K562 (cell line): ENCODE measurements around the gene LDAF1. TPM values are rescaled to one million over a fixed set of nuclear protein-coding genes. Genes with fewer than 3 reads are reported as not detected.

ENCODE experiments used
- ATAC-seq: fragments of 200-7000 bp; cut with Tn5 transposase; 3 replicates; pipeline ENCODE4 v1.9.1; 2020; ENCODE audit warnings: moderate library complexity
- BruUV-seq: library from RNA; stranded (reverse); fragments of 400-500 nt; replicated peaks from 2 replicates; lab custom pipeline; 2021; lab: Mats Ljungman, UMichigan
- CTCF ChIA-PET: fragments of 300-600 bp; formaldehyde crosslinking; extraction: SDS; loops from one replicate; lab custom pipeline; 2021; ENCODE audit warnings: low intra/inter-chr PET ratio; lab: Yijun Ruan, JAX
- POLR2A ChIA-PET: fragments of 300-600, 350-650 bp; sonication (Branson Sonifier 250); formaldehyde crosslinking; extraction: SDS; loops from one replicate; lab custom pipeline; 2021; ENCODE audit warnings: antibody characterized with exemption, inconsistent platforms; lab: Yijun Ruan, JAX
- DNase-seq, 4 experiments: peaks; one replicate each; pipeline versions ENCODE4 v3.0.0 to v3.0.0-alpha.2; 2011 to 2018; ENCODE audit warnings: low spot score in 3 of 4, mixed read lengths in 3 of 4; ENCODE audit errors: extremely low read depth in 1 of 4
- FAIRE-seq: peaks from 2 replicates; lab custom pipeline; 2011; peaks lifted over from hg19 to GRCh38; lab: Jason Lieb, UNC
- H2AFZ ChIP-seq: 2 replicates; pipeline ENCODE4 v1.6.0; 2011; ENCODE audit warnings: low read depth, low read length, control low read depth, inconsistent platforms
- H3K27ac ChIP-seq: fragments of 200-600 bp; 3 replicates; pipeline ENCODE4 v1.8.0; 2011; ENCODE audit warnings: low read depth, mild to moderate bottlenecking, control low read depth, inconsistent platforms, low read length, moderate library complexity, mixed read lengths; ENCODE audit errors: extremely low read depth
- H3K27me3 ChIP-seq, 2 experiments: fragments of 300-600 bp in 1 of 2; 2 replicates in 1 of 2; 3 replicates in 1 of 2; pipeline versions ENCODE4 v1.6.0 to v1.8.0; 2011; ENCODE audit warnings: inconsistent platforms in 2 of 2, low read length in 2 of 2, mild to moderate bottlenecking in 1 of 2, mixed read lengths in 1 of 2, moderate library complexity in 1 of 2; ENCODE audit not compliant: control insufficient read depth in 2 of 2, insufficient read depth in 2 of 2
- H3K36me3 ChIP-seq: fragments of 300-600 bp; 3 replicates; pipeline ENCODE4 v1.8.0; 2011; ENCODE audit warnings: mild to moderate bottlenecking, low read length, inconsistent platforms; ENCODE audit not compliant: control insufficient read depth, insufficient read depth
- H3K4me1 ChIP-seq, 2 experiments: fragments of 200-600 bp in 1 of 2; replicated peaks in 1 of 2; 2 replicates in 1 of 2; 3 replicates in 1 of 2; pipeline versions ENCODE4 v1.5.1 to v1.8.0; 2011; ENCODE audit warnings: inconsistent platforms in 2 of 2, low read length in 2 of 2, mild to moderate bottlenecking in 1 of 2, mixed read lengths in 1 of 2, moderate library complexity in 1 of 2; ENCODE audit not compliant: control insufficient read depth in 2 of 2, insufficient read depth in 2 of 2
- H3K4me2 ChIP-seq: 2 replicates; pipeline ENCODE4 v1.6.1; 2011; ENCODE audit warnings: low read length, control low read depth, inconsistent platforms, mixed read lengths; ENCODE audit not compliant: insufficient read depth
- H3K4me3 ChIP-seq: fragments of 200-600 bp; sonication (generic), shearing (Covaris generic); 2 replicates; pipeline ENCODE4 v1.5.1; 2016; ENCODE audit warnings: control low read depth, inconsistent platforms
- H3K79me2 ChIP-seq: fragments of 200-600 bp; 3 replicates; pipeline ENCODE4 v1.8.0; 2011; ENCODE audit warnings: low read length, inconsistent platforms; ENCODE audit not compliant: control insufficient read depth, insufficient read depth
- H3K9ac ChIP-seq, 2 experiments: 2 replicates each; pipeline versions ENCODE4 v1.6.0 to v1.6.1; 2011; ENCODE audit warnings: low read depth in 2 of 2, low read length in 2 of 2, control low read depth in 1 of 2, inconsistent platforms in 1 of 2, mild to moderate bottlenecking in 1 of 2, mixed read lengths in 1 of 2; ENCODE audit not compliant: insufficient read depth in 1 of 2
- H3K9me1 ChIP-seq: one replicate; pipeline ENCODE4 v1.6.0; 2011; ENCODE audit warnings: inconsistent platforms, mild to moderate bottlenecking, low read length, moderate library complexity; ENCODE audit not compliant: control insufficient read depth, insufficient read depth
- H3K9me3 ChIP-seq: replicated peaks from 2 replicates; pipeline ENCODE4 v1.5.1; 2011; ENCODE audit warnings: low read depth, low read length, inconsistent platforms; ENCODE audit not compliant: control insufficient read depth, insufficient read depth
- H4K20me1 ChIP-seq: replicated peaks from 2 replicates; pipeline ENCODE4 v1.6.1; 2011; ENCODE audit warnings: low read length, inconsistent platforms, mixed read lengths; ENCODE audit not compliant: control insufficient read depth, insufficient read depth
- BRF1 ChIP-seq: IDR thresholded peaks from 3 replicates; pipeline ENCODE4 v1.6.1; 2011; ENCODE audit warnings: borderline replicate concordance, mild to moderate bottlenecking; ENCODE audit not compliant: insufficient read length; ENCODE audit errors: extremely low read depth
- C11orf30 ChIP-seq: fragments of 450-650 bp; IDR thresholded peaks from 2 replicates; pipeline ENCODE4 v1.6.1; 2016; ENCODE audit warnings: low read depth, mild to moderate bottlenecking
- EWSR1 ChIP-seq: fragments of 450-650 bp; IDR thresholded peaks from 2 replicates; pipeline ENCODE4 v1.6.1; 2018; ENCODE audit warnings: borderline replicate concordance, mild to moderate bottlenecking, low read depth, moderate library complexity; ENCODE audit not compliant: partially characterized antibody
- MAFG ChIP-seq: fragments of 450-650 bp; conservative IDR thresholded peaks from 2 replicates; pipeline ENCODE4 v1.6.1; 2016; ENCODE audit warnings: missing genetic modification characterization, missing compliant biosample characterization
- MTA2 ChIP-seq: fragments of 450-650 bp; IDR thresholded peaks from 2 replicates; pipeline ENCODE4 v1.6.1; 2016; ENCODE audit warnings: low read depth
- NFXL1 ChIP-seq: fragments of 450-650 bp; formaldehyde crosslinking; IDR thresholded peaks from 2 replicates; pipeline ENCODE4 v1.4.0; 2021; ENCODE audit warnings: mild to moderate bottlenecking
- NR3C1 ChIP-seq: sonication (generic); formaldehyde crosslinking; IDR thresholded peaks from 2 replicates; pipeline ENCODE4 v1.8.1; 2022; ENCODE audit warnings: missing genetic modification reagents
- PHB ChIP-seq: fragments of 250-450 bp; sonication (Bioruptor Pico); IDR thresholded peaks from 2 replicates; pipeline ENCODE4 v1.5.0; 2021
- RAD51 ChIP-seq: fragments of 450-650 bp; IDR thresholded peaks from 2 replicates; pipeline ENCODE4 v1.7.1; 2016; ENCODE audit warnings: low read depth, mild to moderate bottlenecking, borderline replicate concordance
- SP2 ChIP-seq: IDR thresholded peaks from 2 replicates; pipeline ENCODE4 v1.6.1; 2011; ENCODE audit warnings: mild to moderate bottlenecking, low read depth, low read length, moderate library complexity; ENCODE audit not compliant: poor library complexity, severe bottlenecking; ENCODE audit errors: extremely low read depth
- WHSC1 ChIP-seq: IDR thresholded peaks from one replicate; pipeline ENCODE4 v1.6.1; 2012; ENCODE audit warnings: low read length, control low read depth, inconsistent platforms
- ZNF699 ChIP-seq: fragments of 250-450 bp; sonication (Bioruptor Pico); IDR thresholded peaks from 2 replicates; pipeline ENCODE4 v1.8.0; 2021; ENCODE audit warnings: mild to moderate bottlenecking, moderate library complexity; ENCODE audit not compliant: insufficient replicate concordance
- WGBS: fragments of 100-300 bp; shearing (Covaris generic); methylation state at CpG from one replicate; pipeline ENCODE4 v1.1.6; 2016; ENCODE audit warnings: low coverage, mixed read lengths; ENCODE audit not compliant: insufficient coverage; ENCODE audit errors: missing lambda C conversion rate; 5-methylcytosine and 5-hydroxymethylcytosine counted together
- in situ Hi-C: fragments of 300-500 bp; cut with MboI; formaldehyde crosslinking; loops from 4 replicates; pipeline ENCODE4 v1.15.0; 2018; ENCODE audit warnings: inconsistent platforms, mixed read lengths
- intact Hi-C: fragments of 100-400 bp; cut with micrococcal nuclease; formaldehyde crosslinking; loops from 2 replicates; pipeline ENCODE4 v1.14.2; 2022
- polyA plus RNA-seq, 8 experiments: library from polyadenylated mRNA; depleted of rRNA in 4 of 8; stranded (reverse) in 5 of 8; unstranded in 3 of 8; fragments of >200 nt; fragmentation: Nextera tagmentation in 2 of 8; fragmentation: Illumina TruSeq in 1 of 8; extraction: Ambion mirVana in 2 of 8; extraction: Trizol in 1 of 8; gene quantifications; 2 replicates each; pipeline versions ENCODE4 v1.2.1 to v1.2.3, GENCODE V29; 2011 to 2014; ENCODE audit warnings: inconsistent platforms in 1 of 8, missing spikeins in 1 of 8
- total RNA-seq, 7 experiments: library from RNA; depleted of rRNA in 6 of 7; stranded (reverse); fragments of >200 nt in 6 of 7; fragmentation: Illumina TruSeq in 2 of 7; extraction: Trizol in 2 of 7; gene quantifications; 2 replicates each; pipeline versions ENCODE4 v1.2.1 to v1.2.3, GENCODE V29; 2011 to 2021; ENCODE audit warnings: low replicate concordance in 1 of 7
- TF ChIP-seq, protein P1 (sequence below): fragments of 250-450 bp; sonication (Bioruptor Pico); IDR thresholded peaks from 2 replicates; pipeline ENCODE4 v1.4.0; 2020; ENCODE audit warnings: mild to moderate bottlenecking, moderate library complexity
- TF ChIP-seq, protein P2 (sequence below): fragments of 250-450 bp; sonication (Bioruptor Pico); IDR thresholded peaks from 2 replicates; pipeline ENCODE4 v1.8.0; 2021; ENCODE audit warnings: mild to moderate bottlenecking, moderate library complexity

Gene LDAF1
- total and polyA plus RNA-seq, 9 of the 15 experiments (the other 6 are each of a cell fraction or from before 2014, with no cell fraction given) = 7.0 to 20.1 (median 12.5) TPM

DNA sequence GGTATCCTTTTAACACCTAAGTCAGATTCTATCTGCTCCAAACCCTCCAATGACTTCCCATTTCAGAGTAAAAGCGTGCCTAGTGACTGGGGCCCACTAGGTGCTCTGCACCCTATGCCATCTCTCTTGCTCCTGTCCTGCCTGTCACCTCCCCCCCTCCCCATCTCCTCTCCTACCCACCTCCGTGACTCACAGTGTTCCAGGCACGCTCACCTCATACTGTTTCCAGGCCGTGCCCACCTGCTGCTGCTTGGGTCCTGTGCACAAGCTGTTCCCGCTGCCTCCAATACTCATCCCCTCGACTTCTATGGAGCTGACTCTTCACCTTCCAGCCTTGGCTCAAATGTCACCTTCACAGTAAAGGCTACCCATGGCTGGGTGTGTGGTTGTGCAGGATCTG is 29.5 kb upstream of the LDAF1 start (continued):
- TF ChIP-seq, protein P1, sequence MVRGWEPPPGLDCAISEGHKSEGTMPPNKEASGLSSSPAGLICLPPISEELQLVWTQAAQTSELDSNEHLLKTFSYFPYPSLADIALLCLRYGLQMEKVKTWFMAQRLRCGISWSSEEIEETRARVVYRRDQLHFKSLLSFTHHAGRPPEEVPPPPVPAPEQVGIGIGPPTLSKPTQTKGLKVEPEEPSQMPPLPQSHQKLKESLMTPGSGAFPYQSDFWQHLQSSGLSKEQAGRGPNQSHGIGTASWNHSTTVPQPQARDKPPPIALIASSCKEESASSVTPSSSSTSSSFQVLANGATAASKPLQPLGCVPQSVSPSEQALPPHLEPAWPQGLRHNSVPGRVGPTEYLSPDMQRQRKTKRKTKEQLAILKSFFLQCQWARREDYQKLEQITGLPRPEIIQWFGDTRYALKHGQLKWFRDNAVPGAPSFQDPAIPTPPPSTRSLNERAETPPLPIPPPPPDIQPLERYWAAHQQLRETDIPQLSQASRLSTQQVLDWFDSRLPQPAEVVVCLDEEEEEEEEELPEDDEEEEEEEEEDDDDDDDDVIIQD (CRISPR knock-in tag) = no peak
- TF ChIP-seq WHSC1 = no peak
- no peak for TF ChIP-seq MAFG (tag)
- TF ChIP-seq SP2 = no peak
- TF ChIP-seq ZNF699 (CRISPR knock-in tag) = no peak
- TF ChIP-seq RAD51 = no peak
- no peak for TF ChIP-seq NFXL1

DNA sequence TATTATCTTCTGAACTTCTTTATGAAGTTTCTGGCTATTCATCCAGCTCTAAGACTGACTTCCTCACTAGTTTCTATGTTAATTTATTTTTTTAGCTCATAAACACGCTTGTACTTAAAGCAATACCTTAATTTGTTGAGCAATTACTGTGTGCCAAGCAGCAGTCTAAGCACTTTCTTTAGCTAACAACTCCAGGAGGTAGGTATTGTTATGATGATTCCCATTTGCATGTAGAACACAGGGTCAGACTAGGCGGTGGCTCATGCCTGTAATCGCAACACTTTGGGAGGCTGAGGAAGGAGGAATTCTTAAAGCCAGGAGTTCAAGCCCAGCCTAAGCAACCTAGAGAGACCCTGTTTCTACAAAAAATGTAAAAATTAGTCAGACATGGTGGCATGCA is 27.7 kb upstream of the LDAF1 start:
- in situ Hi-C loops = no loop called here
- Histone ChIP-seq H4K20me1 (no peaks in the 10 kb centered on the region), H3K4me3 (no peak overlapping the region), H3K4me2 (no peak overlapping the region), H3K9me3 (no peaks in the 10 kb centered on the region), H3K9ac (no peak overlapping the region), H3K36me3 (no peaks in the 10 kb centered on the region), H3K79me2 (no peaks in the 10 kb centered on the region), H3K9me1 (no peaks in the 10 kb centered on the region), H3K4me1 (no peaks in the 10 kb centered on the region; a peak in 1 of 5 replicates), H3K27me3 (peaks cover 14 to 30% of the 10 kb centered on the region in 2 experiments; a peak in 4 of 5 replicates), H2AFZ (no peak overlapping the region), H3K27ac (no peak overlapping the region)
- ChIA-PET CTCF (no interaction called here), POLR2A (interaction anchor here (0.6 to 1.6 kb wide), 4 partner anchors 9 to 315 kb away, joined by 3 to 4 read pairs (median 4); no protein-coding TSS in a partner anchor)
- no peak for ATAC-seq
- WGBS = 35% methylated on average over 3 of the region's 3 CpGs
- no peak for FAIRE-seq
- no peak for DNase-seq
- intact Hi-C loops = no loop called here
- TF ChIP-seq MTA2 = no peak
- no peak for TF ChIP-seq EWSR1
- TF ChIP-seq C11orf30 = no peak
- TF ChIP-seq, protein P2, sequence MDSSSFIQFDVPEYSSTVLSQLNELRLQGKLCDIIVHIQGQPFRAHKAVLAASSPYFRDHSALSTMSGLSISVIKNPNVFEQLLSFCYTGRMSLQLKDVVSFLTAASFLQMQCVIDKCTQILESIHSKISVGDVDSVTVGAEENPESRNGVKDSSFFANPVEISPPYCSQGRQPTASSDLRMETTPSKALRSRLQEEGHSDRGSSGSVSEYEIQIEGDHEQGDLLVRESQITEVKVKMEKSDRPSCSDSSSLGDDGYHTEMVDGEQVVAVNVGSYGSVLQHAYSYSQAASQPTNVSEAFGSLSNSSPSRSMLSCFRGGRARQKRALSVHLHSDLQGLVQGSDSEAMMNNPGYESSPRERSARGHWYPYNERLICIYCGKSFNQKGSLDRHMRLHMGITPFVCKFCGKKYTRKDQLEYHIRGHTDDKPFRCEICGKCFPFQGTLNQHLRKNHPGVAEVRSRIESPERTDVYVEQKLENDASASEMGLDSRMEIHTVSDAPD = no peak
- no peak for TF ChIP-seq BRF1
- no peak for TF ChIP-seq NR3C1 (CRISPR knock-in tag)
- no peak for TF ChIP-seq PHB (CRISPR knock-in tag)
- TF ChIP-seq, all 486 proteins: peak for 0
- no TSS peak for BruUV-seq
